NAMALWA (cell line): ENCODE results near the gene EXTL1.
"Not testable (repeated sequence)": the region's sequence is repeated elsewhere in the genome, so short reads cannot be mapped to it uniquely, and the experiment has no call there.

Experiments
- DNase-seq: peaks from one replicate; pipeline ENCODE4 v3.0.0-alpha.2; 2015; ENCODE audit warnings: low spot score

The EXTL1 gene, protein sequence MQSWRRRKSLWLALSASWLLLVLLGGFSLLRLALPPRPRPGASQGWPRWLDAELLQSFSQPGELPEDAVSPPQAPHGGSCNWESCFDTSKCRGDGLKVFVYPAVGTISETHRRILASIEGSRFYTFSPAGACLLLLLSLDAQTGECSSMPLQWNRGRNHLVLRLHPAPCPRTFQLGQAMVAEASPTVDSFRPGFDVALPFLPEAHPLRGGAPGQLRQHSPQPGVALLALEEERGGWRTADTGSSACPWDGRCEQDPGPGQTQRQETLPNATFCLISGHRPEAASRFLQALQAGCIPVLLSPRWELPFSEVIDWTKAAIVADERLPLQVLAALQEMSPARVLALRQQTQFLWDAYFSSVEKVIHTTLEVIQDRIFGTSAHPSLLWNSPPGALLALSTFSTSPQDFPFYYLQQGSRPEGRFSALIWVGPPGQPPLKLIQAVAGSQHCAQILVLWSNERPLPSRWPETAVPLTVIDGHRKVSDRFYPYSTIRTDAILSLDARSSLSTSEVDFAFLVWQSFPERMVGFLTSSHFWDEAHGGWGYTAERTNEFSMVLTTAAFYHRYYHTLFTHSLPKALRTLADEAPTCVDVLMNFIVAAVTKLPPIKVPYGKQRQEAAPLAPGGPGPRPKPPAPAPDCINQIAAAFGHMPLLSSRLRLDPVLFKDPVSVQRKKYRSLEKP

GRCh38 chr1:26021647-26022403 lies at the start of gene EXTL1:
Gene EXTL1 (plus strand): TSS chr1:26021775. CDS start chr1:26022647, 872 bp downstream.
- no peak for DNase-seq

- DNase-seq = no peak
These were observed 49.8 kb upstream of the EXTL1 start for GRCh38 chr1:25971811-25972180.

DNA sequence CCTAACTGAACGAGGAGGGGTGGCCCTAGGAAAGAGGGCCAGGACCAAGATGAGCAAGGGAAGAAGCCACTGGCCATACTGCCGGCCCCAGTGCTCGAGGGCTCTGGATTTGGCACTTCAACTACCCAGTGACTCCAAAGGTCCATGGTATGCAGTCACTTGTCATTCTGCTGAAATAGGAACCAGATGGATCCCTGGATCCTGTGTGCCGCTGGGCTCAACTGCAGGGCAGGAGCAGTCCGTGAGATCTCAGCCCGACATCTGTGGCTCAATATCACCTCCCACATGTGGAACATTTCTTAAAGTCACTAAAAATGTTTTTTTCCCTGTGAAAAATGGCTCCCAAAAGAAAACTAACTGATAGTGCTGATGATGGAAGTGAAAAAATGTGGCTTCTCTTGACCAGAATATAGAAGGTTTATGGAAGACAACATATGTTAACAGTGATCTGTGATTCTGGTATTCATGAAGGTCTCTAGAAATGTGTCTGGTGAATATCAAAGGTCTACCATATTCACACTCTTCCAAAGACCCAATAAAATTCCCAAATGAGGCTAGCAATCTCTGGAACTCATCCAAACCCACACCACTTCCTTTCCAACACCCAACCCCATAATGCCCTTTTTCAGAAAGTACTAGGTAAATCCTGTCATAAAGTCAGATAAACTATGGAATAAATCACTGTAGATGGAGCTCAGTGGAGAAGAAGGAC lies 47.8 kb upstream of the EXTL1 start:
- no peak for DNase-seq

GRCh38 chr1:25977801-25978200 lies 43.8 kb upstream of the EXTL1 start:
- DNase-seq = no peak

- DNase-seq = no peak
These were observed 43.2 kb upstream of the EXTL1 start for GRCh38 chr1:25978403-25978802.

DNA sequence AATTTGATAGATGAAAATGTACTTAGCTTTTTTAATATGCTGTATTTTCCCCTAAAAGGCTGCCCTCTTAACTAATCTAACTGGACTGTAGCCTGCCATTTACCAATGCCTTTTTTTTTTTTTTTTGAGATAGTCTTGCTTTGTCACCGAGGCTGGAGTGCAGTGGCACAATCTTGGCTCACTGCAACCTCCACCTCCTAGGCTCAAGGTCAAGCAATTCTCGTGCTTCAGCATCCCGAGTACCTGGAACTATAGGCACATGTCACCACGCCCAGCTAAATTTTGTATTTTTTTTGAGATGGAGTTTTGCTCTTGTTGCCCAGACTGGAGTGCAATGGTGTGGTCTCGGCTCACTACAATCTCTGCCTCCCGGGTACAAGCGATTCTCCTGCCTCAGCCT lies 42.4 kb upstream of the EXTL1 start:
- no peak for DNase-seq

DNA sequence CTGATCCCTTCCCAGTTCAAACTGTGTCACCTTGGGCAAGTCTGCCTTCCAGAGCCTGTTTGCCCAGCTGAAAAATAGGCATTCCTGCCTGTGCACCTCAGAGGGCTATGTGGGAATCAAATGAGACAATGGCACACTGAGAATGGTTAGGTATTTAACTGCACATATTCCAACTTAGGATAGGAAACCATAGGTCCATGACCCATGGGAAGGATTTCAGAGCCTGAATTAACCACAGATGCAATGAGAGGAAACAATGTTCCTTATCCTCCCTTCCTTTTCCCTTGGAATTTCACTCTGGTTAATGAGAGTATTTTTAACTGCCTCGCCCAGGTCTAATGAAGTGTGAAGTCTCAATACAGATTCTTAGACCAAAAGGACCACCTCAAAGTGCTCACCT lies 36.4 kb upstream of the EXTL1 start:
- no peak for DNase-seq

DNA sequence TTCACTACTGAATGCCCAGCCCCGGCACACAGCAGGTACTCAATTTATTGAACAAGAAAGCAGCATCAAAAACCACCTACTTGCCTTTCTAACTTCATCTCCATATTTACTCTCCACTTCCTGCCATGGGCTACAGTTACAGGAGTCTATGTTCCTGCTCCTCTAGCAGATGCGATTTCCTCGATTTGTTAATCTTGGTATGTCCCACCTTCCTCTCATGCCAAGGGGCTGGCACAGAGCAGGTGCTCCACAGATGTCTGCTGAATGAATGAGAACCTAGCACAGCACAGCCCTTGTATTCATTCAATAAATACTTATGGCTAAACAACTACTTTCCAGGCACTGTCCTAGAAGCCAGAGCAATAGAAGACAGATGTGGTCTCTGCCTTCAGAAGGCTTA lies 35.9 kb upstream of the EXTL1 start:
- no peak for DNase-seq

DNA sequence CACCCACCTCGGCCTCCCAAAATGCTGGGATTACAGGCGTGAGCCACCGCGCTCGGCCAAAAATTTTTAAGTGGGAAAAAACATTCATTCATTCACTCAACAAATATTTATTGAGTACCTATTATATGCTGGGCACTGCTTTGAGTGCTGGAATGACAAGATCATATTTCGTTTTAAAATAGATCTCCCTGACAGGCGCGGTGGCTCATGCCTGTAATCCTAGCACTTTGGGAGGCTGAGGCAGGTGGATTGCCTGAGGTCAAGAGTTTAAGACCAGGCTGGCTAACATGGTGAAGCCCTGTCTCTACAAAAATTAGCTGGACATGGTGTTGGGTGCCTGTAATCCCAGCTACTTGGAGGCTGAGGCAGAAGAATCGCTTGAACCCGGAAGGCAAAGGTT lies 34.8 kb upstream of the EXTL1 start:
- not testable (repeated sequence) for DNase-seq

GRCh38 chr1:25987951-25988350 lies 33.6 kb upstream of the EXTL1 start:
- no peak for DNase-seq

GRCh38 chr1:25989440-25990234 lies 31.9 kb upstream of the EXTL1 start:
- no peak for DNase-seq

DNA sequence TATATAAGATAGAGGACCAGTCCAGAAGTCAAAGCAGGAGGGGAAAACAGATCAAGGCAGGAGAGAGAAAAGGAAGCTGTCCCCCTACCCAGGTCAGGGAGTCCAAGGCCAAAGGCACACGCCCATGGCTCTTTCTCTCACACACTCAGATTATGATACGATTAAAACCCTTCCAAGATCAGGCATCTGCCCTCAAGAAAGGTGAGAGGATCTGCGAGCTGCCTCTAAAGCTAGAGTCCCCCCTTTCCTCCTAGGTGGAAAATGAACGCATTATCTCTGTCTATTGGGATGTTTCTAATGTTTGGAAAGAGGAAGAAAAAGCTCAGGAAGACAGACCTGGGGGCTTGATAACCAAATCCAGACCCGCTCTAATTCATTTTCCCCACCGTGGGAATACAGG lies 31.3 kb upstream of the EXTL1 start:
- no peak for DNase-seq

GRCh38 chr1:25990702-25991395 lies 30.7 kb upstream of the EXTL1 start:
- no peak for DNase-seq

- DNase-seq = no peak
These were observed 29.5 kb upstream of the EXTL1 start for GRCh38 chr1:25991937-25992688.

GRCh38 chr1:25992689-25993171 lies 28.8 kb upstream of the EXTL1 start:
- DNase-seq = no peak

- DNase-seq = no peak
These were observed 28.2 kb upstream of the EXTL1 start for GRCh38 chr1:25993197-25993951.

- DNase-seq = no peak
These were observed 27.0 kb upstream of the EXTL1 start for GRCh38 chr1:25994402-25995150.
